MM.1S (cell line): ENCODE measurements around the gene WT1.

Experiments used
- DNase-seq: peaks from one replicate; pipeline ENCODE4 v3.0.0-alpha.2; 2015
- H2AFZ ChIP-seq: fragments of 300-600 bp; sonication (generic); 2 replicates; pipeline ENCODE4 v1.6.0; 2016; ENCODE audit warnings: antibody characterized with exemption, low read length
- H3F3A ChIP-seq: fragments of 300-600 bp; sonication (generic); 2 replicates; pipeline ENCODE4 v1.6.1; 2016; ENCODE audit warnings: mild to moderate bottlenecking, antibody characterized with exemption, low read length, moderate library complexity, mixed read lengths; ENCODE audit not compliant: insufficient read depth
- H3K27ac ChIP-seq: fragments of 300-600 bp; sonication (generic); 2 replicates; pipeline ENCODE4 v1.5.1; 2016; ENCODE audit warnings: mild to moderate bottlenecking, low read length
- H3K27me3 ChIP-seq: fragments of 300-600 bp; sonication (generic); replicated peaks from 2 replicates; pipeline ENCODE4 v1.6.0; 2016; ENCODE audit warnings: low read length; ENCODE audit not compliant: insufficient read depth
- H3K36me3 ChIP-seq: fragments of 300-600 bp; sonication (generic); replicated peaks from 2 replicates; pipeline ENCODE4 v1.6.1; 2016; ENCODE audit warnings: mild to moderate bottlenecking, low read length, mixed read lengths; ENCODE audit not compliant: insufficient read depth
- H3K4me1 ChIP-seq: fragments of 300-600 bp; sonication (generic); 2 replicates; pipeline ENCODE4 v1.6.1; 2016; ENCODE audit warnings: low read length, mixed read lengths
- H3K4me2 ChIP-seq: fragments of 300-600 bp; sonication (generic); 2 replicates; pipeline ENCODE4 v1.6.0; 2016; ENCODE audit warnings: low read depth, low read length
- H3K4me3 ChIP-seq: fragments of 300-600 bp; sonication (generic); 2 replicates; pipeline ENCODE4 v1.5.1; 2016; ENCODE audit warnings: low read length, mixed read lengths
- H3K79me2 ChIP-seq: fragments of 300-600 bp; sonication (generic); 2 replicates; pipeline ENCODE4 v1.6.1; 2016; ENCODE audit warnings: mixed run types, low read length, mixed read lengths
- H3K9ac ChIP-seq: fragments of 300-600 bp; sonication (generic); 2 replicates; pipeline ENCODE4 v1.6.1; 2016; ENCODE audit warnings: low read length, mixed read lengths
- H3K9me2 ChIP-seq: fragments of 300-600 bp; sonication (generic); replicated peaks from 2 replicates; pipeline ENCODE4 v1.6.1; 2016; ENCODE audit warnings: mild to moderate bottlenecking, low read length, mixed read lengths; ENCODE audit not compliant: insufficient read depth
- H3K9me3 ChIP-seq: fragments of 300-600 bp; sonication (generic); replicated peaks from 2 replicates; pipeline ENCODE4 v1.6.1; 2016; ENCODE audit warnings: mild to moderate bottlenecking, low read length, mixed read lengths; ENCODE audit not compliant: insufficient read depth
- H4K20me1 ChIP-seq: fragments of 300-600 bp; sonication (generic); 2 replicates; pipeline ENCODE4 v1.6.1; 2016; ENCODE audit warnings: mild to moderate bottlenecking, low read length, moderate library complexity, mixed read lengths; ENCODE audit not compliant: insufficient read depth
- CTCF ChIP-seq: fragments of 300-600 bp; sonication (generic); IDR thresholded peaks from 2 replicates; pipeline ENCODE4 v1.5.1; 2016; ENCODE audit warnings: antibody characterized with exemption, low read length, mixed read lengths
- EZH2 ChIP-seq: fragments of 300-600 bp; sonication (generic); optimal IDR thresholded peaks from 2 replicates; pipeline ENCODE3; 2017; ENCODE audit warnings: low read depth, mild to moderate bottlenecking, antibody characterized with exemption, low read length, mixed read lengths
- EZH2phosphoT487 ChIP-seq: fragments of 300-600 bp; sonication (generic); IDR thresholded peaks from 2 replicates; pipeline ENCODE4 v1.6.1; 2018; ENCODE audit warnings: antibody characterized with exemption, low read length

WT1 gene

GRCh38 chr11:32466279-32466915 lies 31.1 kb upstream of the WT1 start:
- no peaks in the 10 kb centered on the region for H3K9me2 ChIP-seq
- H3K9ac ChIP-seq = no peak overlapping the region
- no peaks in the 10 kb centered on the region for H3K36me3 ChIP-seq
- H3K79me2 ChIP-seq = no peaks in the 10 kb centered on the region
- H3K9me3 ChIP-seq = no peaks in the 10 kb centered on the region
- no peak overlapping the region for H3K4me2 ChIP-seq
- no peaks in the 10 kb centered on the region for H3K4me1 ChIP-seq
- no peak for DNase-seq
- H2AFZ ChIP-seq = no peak overlapping the region
- H3K4me3 ChIP-seq = no peak overlapping the region
- no peak overlapping the region for H3K27ac ChIP-seq
- H4K20me1 ChIP-seq = no peaks in the 10 kb centered on the region
- H3K27me3 ChIP-seq = no peaks in the 10 kb centered on the region
- TF ChIP-seq EZH2phosphoT487 (no peak), CTCF (no peak), EZH2 (no peak)
- no peaks in the 10 kb centered on the region for H3F3A ChIP-seq

DNA sequence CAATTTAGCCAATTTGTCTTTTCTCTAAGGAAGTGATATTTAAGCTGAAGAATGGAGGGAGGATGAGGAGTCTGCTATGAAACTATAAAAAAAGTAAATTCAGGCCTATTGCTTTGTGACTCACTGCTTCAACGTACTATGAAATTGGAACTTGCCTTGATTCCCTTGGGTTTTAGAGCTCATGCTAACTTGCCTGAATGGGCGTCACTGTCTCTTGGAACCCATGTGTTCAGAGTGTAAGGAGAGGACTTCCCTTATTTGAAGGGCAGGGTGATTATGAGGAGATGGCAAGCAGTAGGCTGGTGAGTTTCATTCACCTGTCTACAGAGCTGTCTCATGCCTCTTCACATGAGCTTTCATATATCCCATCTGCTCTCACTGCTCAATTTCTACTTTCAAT lies 28.7 kb upstream of the WT1 start:
- TF ChIP-seq EZH2 = no peak
- no peak for TF ChIP-seq EZH2phosphoT487
- no peak for TF ChIP-seq CTCF
- Histone ChIP-seq H3F3A (no peaks in the 10 kb centered on the region), H3K36me3 (no peaks in the 10 kb centered on the region), H3K4me3 (no peak overlapping the region), H4K20me1 (no peaks in the 10 kb centered on the region), H3K9ac (no peak overlapping the region), H2AFZ (no peak overlapping the region), H3K27ac (no peak overlapping the region), H3K27me3 (no peaks in the 10 kb centered on the region), H3K9me3 (no peaks in the 10 kb centered on the region), H3K4me1 (no peaks in the 10 kb centered on the region), H3K9me2 (no peaks in the 10 kb centered on the region), H3K4me2 (no peak overlapping the region), H3K79me2 (no peaks in the 10 kb centered on the region)
- no peak for DNase-seq

DNA sequence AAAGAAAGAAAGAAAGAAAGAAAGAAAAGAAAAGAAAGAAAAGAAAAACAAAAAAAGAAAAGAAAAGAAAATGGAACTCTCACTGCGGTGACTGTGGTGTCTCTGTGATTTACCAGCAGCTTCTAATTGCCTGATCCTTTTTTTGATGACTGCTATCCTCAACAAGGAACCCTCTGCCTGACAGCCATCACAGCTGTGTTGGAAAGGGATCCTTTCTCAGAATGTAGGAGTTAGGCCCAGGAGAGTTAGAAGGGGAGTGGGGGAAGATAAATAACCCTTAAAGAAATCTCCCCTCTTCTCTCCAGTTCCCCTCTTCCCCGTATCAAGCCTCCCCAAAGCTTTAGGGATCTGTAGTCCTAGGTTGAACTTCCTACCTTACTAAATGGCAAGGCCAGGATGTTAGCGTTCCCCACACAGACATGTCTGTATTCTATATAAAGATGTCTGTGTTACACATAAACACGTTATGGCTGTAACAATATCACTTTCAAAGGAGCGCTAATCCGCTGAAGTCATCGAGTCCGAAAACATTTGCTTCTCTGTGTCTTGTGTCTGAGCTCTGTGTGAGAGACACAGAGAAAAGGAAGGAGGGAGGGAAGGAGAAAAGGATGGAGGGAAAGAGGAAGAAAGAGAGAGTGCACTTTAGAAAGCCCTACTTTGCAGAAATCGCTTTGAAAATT lies 26.8 kb upstream of the WT1 start:
- H3K27me3 ChIP-seq = no peaks in the 10 kb centered on the region
- no peaks in the 10 kb centered on the region for H3K9me2 ChIP-seq
- H3K79me2 ChIP-seq = no peaks in the 10 kb centered on the region

More for the DNA sequence above, 26.8 kb upstream of the WT1 start:
- no peak overlapping the region for H2AFZ ChIP-seq
- no peaks in the 10 kb centered on the region for H3K9me3 ChIP-seq
- no peak overlapping the region for H3K9ac ChIP-seq
- no peak overlapping the region for H3K4me3 ChIP-seq
- no peaks in the 10 kb centered on the region for H3K4me1 ChIP-seq
- no peak overlapping the region for H3K27ac ChIP-seq
- DNase-seq = no peak
- no peaks in the 10 kb centered on the region for H4K20me1 ChIP-seq
- TF ChIP-seq EZH2 (no peak), CTCF (no peak), EZH2phosphoT487 (no peak)
- H3F3A ChIP-seq = no peaks in the 10 kb centered on the region
- no peak overlapping the region for H3K4me2 ChIP-seq
- no peaks in the 10 kb centered on the region for H3K36me3 ChIP-seq
